ENCODE measurements around the gene LPP. TPM values are rescaled to one million over a fixed set of nuclear protein-coding genes. Genes with fewer than 3 reads are reported as not detected.

LPP gene
- total and polyA plus RNA-seq, 9 of the 15 experiments (the other 6 are each of a cell fraction or from before 2014, with no cell fraction given) = 0.07 to 0.18 TPM; not detected in 7

GRCh38 chr3:188353426-188353825, 199.5 kb downstream of the LPP start (continued):
- TF ChIP-seq MGA (IDR thresholded peaks at IDR 0.05) = no peak
- no peak for TF ChIP-seq FUS (optimal IDR thresholded peaks at IDR 0.05; ENCODE audit: low read depth, low read length)
- no peak for TF ChIP-seq MXI1 (IDR thresholded peaks at IDR 0.05; ENCODE audit: low read depth, low read length)
- no peak for TF ChIP-seq KLF1 (tag; IDR thresholded peaks at IDR 0.05)
- TF ChIP-seq ASH1L (IDR thresholded peaks at IDR 0.05; ENCODE audit: borderline replicate concordance, low read depth, partially characterized antibody) = no peak
- TF ChIP-seq CREB5 (CRISPR knock-in tag; IDR thresholded peaks at IDR 0.05) = no peak
- TF ChIP-seq ZNF41 (CRISPR knock-in tag; conservative IDR thresholded peaks at IDR 0.05) = no peak

Measured in K562 (cell line).